ENCODE data around the gene PTPRO. TPM values are rescaled to one million over a fixed set of nuclear protein-coding genes. Genes with fewer than 3 reads are reported as not detected.

The PTPRO gene
- polyA plus RNA-seq (ENCODE audit: insufficient read length in 4 of 4): 100 to 1,000 TPM in 3 of 4 donors, 1 to 10 TPM in 1; 7.0 to 271 (median 199) TPM

DNA sequence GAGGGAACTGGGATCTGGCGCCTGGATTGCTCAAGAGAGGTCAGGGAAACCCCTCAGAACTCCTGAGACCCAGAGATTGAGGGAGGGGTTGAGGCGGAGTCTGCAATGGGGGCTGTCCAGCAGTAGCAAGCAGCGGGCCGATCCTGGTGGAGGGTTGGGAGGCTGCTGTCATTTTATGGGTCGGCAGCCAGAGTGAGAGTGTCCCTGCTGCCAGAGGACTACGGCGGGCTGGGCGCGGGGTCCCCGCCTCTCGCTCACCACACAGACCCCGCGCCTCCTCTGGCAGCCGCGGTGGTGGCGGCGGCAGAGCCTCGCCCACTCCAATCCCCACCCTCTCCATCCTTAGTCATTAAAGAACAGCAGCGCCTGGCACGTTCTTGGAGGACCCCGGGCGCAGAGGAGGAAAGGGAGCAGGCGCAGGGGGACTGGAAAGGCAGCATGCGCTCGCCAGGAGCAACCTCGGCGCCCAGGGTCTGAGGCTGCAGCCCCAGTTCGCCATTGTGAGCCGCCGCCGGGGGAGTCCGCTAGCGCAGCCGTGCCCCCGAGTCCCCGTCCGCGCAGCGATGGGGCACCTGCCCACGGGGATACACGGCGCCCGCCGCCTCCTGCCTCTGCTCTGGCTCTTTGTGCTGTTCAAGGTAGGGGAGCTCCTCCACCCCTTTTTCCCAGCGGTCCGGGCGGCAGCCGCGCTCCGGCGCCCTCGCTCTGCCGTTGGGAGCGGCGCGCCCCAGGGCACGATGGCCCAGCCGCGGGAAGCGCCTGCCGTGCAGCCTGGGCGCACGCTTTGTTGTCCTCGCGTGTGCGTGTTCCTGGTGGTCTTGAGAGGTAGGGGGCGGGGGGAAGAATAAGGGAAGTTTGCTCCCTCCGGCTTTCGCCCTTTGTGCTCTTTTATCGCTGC is at the start of gene PTPRO:
TSS of gene PTPRO (plus strand) at position 345 of the 898 bp plus-strand sequence.
- DNase-seq (ENCODE audit: low read depth in 4 of 4, low spot score in 3 of 4): peak in 2 of 4 donors; percentile 10 to 21

DNA sequence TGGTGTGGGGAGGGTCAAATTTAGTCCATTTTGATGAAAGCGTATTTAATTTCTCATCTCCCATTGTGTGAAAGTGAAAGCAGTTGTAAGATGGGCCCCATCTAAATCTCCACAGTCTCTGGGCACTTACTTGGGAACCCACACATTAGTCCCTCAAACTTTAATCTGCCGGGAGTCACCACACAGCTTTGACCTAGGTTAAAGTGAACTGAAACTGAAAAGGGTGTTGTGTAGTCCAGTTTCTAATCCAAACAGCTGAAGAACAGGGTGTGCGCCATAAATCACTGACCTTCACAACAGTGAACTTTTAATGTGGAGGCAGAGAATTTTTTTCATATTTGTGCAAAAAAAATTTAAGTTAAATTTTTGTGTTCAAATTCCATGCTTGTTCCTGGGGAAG is 48.4 kb upstream of the PTPRO start:
- no peak for DNase-seq (ENCODE audit: low read depth in 4 of 4, low spot score in 3 of 4)

DNA sequence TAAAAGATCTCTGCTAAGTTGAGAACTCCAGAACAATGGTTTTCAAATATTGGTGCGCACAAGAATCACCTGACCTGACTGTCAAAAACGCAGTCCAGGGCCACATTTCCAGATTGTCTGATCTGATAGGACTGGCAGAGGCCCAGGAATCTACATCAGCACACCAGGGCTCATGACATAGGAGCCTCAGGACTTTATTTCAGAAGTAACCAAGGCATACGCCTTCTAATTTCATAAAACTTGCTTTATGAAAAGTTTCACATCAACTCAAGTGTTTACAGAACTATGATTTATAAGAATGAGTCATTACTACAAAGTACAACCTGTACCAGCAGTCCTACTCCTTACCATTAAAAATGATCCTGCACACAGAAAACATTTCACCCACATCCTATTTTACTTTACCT is 47.7 kb upstream of the PTPRO start:
- no peak for DNase-seq (ENCODE audit: low read depth in 4 of 4, low spot score in 3 of 4)

DNA sequence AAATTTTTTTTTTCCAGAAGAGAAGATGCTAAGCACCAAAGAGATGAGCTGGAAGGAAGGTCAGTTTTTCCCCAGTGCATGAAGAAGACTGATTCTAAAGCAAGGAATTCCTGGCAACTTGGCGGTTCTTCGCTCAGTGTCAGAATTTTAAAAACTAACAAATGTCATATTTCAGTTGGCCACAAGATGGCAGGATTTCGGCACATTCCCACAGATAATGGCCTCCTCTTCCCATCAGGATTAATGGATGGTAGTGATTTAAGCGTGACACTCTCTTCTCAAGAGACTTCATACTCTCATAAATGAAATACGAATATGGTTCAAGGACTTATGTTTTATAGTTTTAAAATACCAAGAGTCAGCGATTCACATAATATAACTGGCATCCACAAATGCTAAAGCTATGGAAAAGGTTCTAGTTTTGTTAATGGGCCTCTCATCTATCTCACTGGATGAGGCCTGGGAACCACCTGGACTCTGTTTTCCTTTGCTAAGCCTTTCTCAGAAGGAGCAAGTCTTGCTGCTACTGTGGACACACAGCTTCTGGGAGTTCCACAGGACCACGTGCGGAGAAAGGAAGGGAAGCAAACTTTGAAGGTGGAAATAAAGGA is 46.1 kb upstream of the PTPRO start:
- peak in 2 of 4 donors; percentile 45 to 46 for DNase-seq (ENCODE audit: low read depth in 4 of 4, low spot score in 3 of 4)

DNA sequence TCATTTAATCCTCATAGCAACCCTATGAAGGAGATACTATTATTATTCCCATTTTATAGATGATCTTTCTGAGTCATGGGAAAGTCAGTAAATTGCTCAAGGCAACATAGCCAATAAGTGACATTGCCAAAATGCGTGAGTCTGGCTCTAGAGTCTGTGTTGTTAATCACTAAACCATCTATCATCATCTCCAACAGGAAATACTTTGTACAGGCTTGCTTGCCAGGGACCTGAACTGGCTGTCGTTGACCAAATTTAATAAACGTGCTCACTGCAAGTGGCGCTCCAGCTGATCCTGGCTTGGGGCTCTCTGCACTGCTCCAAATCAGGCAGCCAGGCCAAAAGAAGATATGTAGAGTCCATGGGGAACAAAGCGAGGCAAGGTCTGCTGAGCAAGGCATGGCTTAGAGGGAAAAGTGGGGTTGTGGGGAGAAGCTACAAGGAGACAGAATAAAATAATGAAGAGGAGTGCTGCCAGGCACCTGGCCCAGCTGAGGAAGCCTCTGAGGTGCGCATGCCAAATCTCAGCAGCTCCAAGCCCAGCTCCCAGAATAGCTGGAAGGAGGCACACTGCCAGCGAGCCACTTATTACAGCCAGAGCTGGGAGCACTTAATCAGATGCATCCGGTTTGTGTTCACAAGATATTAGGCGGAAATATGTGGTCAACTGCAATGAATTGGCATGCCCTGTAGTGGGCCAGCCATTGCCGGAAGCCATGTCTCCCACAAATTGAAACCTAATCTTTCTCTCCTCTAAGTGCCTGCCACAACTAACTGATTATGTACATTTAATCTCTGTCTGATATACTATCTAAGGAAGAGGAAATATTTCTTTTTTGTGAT is 43.3 kb upstream of the PTPRO start:
- no peak for DNase-seq (ENCODE audit: low read depth in 4 of 4, low spot score in 3 of 4)

DNA sequence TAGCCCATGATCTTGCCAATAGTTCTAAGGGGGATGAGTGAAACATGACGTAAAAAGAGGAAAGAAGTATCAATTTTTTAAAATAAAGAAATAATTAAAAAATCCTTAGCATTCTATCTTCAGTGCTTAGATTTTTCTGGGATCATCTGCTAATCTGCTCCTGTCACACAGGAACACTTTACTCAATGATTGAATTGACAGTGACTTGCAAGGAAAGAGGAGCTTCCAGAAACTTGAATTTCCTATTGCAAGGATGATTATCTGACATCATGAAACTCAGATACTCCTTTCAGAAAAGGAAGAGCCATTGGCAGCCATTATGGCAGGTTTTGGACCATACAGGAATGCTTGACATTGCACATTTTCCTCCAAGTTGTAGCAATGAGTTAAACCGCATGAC is 41.4 kb upstream of the PTPRO start:
- no peak for DNase-seq (ENCODE audit: low read depth in 4 of 4, low spot score in 3 of 4)

DNA sequence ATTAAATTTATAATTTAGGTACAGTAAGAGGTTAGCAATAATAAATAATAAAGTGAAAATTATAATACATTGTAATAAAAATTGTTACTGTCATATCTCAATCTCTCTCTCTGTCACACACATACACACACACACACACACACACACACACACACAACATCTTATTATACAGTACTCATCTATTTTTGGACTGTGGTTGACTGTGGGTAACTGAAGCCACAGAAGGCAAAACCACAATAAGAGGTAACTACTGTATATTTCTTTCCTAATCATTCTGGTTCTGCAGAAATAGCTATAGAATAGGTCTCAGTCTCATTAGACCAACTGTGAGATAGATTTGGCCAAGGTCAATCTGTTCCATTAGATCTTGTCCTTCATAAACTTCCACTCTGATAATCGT is 33.1 kb upstream of the PTPRO start:
- DNase-seq (ENCODE audit: low read depth in 4 of 4, low spot score in 3 of 4): no peak

DNA sequence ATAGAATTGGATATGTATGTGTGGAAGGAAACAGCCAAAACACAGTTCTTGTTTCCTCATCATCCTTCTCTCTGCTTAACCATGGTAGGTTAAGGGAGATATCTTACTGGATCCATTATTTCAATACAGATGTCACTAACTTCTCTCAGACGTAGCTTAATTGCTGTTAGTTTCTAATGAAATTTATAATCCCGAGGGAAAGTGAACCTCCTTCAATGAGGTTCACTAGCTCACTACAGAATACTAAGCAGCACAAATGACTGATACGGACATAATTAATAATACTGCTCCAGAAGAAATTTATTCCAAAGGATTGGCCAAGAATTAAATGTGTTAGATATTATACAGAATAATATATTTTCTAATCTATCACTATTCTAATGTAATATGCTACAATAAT is 28.6 kb upstream of the PTPRO start:
- no peak for DNase-seq (ENCODE audit: low read depth in 4 of 4, low spot score in 3 of 4)

DNA sequence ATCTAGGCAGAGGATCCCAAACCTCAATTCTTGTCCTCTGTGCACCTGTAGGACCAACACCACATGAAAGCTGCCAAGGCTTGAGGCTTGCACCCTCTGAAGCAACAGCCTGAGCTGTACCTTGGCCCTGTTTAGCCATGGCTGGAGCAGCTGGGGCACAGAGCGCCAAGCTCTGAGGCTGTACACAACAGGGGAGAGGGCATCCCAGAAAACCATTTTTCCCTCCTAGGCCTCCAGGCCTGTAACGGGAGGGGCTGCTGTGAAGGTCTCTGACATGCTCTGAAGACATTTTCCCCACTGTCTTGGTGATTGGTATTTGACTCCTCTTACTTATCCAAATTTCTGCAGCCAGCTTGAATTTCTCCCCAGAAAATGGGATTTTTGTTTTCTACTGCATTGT is 22.4 kb upstream of the PTPRO start:
- no peak for DNase-seq (ENCODE audit: low read depth in 4 of 4, low spot score in 3 of 4)

DNA sequence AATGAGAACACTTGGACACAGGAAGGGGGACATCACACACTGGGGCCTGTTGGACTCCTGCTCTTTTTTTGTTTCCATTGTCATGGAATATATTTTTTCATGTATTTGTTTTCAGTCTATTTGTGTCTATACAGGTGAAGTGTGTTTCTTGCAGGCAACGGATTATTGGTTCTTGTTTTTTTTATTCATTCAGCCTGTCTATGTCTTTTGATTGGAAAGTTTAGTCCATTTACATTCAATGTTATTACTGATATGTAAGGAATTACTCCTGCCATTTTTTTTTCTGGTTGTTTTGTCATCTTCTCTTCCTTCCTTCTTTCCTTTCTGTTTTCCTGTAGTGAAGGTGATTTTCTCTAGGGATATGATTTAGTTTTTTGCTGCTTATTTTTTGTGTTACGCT is 18.0 kb upstream of the PTPRO start:
- DNase-seq (ENCODE audit: low read depth in 4 of 4, low spot score in 3 of 4): no peak

DNA sequence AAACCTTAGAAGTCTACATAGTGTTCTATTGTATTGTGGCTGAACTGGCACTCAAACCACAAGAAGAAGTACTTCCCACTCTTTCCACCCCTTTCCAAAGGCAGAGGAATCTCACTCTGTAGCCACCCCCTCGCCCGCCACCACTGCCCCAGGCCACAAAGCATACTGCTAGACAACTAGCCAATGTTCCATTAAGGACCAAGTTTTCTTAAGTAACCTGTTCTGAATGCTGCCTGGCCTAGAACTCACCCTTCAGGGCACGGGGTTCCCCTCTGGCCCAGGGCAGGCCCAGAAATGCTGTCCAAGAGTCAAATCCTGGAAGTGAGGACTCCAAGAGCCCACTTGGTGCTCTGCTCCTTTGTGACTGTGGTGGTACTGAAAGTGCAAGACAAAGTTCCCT is 15.7 kb upstream of the PTPRO start:
- no peak for DNase-seq (ENCODE audit: low read depth in 4 of 4, low spot score in 3 of 4)

DNA sequence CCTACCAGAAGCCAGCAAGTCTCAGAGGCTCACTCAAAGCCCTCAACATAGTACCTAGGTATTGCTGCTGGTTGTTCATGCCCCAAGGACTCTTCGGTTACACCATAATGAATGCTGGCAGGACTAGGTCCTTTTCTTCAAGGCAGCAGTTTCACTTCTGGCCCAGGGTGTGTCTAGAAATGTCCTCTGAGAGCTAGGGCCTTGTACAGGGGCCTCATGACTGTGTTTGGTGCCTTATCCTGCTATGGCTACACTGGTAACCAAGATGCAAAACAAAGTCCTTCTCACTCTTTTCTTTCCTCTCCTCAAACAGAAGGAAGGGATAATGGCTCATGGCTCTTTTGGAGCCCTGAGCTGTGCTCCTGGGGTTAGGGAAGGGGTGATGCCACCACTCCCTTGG is 15.2 kb upstream of the PTPRO start:
- no peak for DNase-seq (ENCODE audit: low read depth in 4 of 4, low spot score in 3 of 4)

DNA sequence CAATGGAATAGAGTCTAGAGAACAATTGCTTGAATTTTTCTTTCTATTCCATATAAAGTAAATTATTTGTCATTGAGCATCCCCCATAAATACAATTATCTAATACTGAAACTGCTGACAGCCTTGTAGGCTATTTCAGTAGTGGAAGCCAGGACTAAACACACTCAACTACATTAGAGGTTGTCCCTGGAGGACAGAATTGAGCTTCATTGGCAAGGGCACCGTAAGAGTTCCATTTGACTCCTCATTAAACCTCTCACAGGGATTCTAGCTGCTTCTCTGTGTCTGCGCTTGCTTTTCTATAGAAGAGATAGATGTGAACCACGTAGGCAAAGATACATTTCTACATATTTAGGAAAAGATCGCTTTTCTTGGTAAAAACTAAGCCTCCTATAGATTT is 3.5 kb upstream of the PTPRO start:
- no peak for DNase-seq (ENCODE audit: low read depth in 4 of 4, low spot score in 3 of 4)

DNA sequence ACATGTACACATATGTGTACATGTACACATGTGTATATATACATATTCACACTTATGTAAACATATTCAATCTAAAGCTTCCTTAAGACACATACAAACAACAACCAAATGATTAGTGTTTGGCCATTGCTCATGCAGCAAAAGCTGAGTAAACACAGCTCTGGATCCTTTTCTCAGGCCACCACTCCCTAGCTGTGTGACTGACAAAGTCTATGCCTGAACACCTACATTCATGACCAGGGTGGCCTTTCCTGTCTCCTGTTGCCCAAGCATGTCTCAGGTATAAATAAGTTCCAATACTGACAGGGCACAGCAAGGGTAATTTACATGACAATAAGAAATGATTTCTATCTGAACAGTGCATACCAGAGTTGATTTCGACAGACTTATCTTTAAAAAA is 1.4 kb upstream of the PTPRO start:
- no peak for DNase-seq (ENCODE audit: low read depth in 4 of 4, low spot score in 3 of 4)

DNA sequence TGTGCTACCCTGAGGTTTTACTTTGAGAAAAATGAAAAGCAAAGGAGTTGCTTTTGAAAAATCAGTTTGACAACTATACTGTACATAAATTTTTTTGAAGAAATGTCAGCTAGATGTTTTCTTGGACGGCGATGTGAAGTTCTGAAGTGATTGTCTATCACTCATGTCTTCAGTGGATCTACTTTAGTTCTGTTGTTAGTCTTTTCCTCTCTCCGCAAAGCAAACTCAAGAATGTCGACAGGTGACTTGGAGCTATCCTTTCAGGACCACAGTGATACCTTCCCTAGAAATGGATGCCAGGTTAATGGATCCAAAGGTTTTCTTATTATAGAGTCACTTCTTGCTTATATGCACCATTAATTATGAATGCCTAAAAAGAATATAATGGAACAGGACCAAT is 1.2 kb downstream of the PTPRO start:
- peak in 1 of 4 donors; percentile 10 for DNase-seq (ENCODE audit: low read depth in 4 of 4, low spot score in 3 of 4)

DNA sequence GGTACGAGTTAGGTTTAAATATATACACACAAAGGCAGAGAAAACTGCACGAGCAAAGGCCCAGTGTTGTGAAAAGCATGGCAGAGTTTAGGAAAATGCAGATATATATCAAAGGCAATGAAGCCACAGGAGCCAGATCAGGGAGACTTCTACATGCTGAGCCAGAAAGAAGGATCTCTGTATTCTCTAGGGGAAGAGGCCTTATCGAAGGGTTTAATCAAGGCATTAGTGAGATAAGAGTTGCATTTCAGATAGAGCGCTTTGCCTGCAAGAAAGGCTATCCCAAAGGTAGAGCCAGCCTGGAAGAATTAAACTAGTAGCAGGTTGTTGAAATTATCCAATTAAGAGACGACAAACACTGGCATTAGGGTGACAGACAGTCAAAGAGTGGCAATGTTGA is 7.6 kb downstream of the PTPRO start:
- DNase-seq (ENCODE audit: low read depth in 4 of 4, low spot score in 3 of 4): no peak

DNA sequence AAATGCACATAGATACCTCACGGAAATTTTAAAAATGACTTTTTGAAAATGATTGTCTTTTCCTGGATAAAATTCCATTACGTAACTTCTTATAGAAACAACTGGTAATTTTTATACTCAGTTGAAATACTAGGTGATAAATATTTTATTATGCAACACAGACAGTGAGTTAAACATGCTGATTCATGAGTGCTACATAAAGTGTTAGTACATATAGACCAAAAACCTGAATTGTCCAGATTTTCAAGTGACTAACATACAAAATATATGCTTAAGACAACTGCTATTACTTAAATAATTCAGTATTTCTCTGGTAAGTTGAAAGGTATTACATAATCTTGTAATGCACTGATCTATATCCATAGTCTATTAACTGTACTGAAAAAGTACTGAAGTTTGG is 11.9 kb downstream of the PTPRO start:
- DNase-seq (ENCODE audit: low read depth in 4 of 4, low spot score in 3 of 4): no peak

DNA sequence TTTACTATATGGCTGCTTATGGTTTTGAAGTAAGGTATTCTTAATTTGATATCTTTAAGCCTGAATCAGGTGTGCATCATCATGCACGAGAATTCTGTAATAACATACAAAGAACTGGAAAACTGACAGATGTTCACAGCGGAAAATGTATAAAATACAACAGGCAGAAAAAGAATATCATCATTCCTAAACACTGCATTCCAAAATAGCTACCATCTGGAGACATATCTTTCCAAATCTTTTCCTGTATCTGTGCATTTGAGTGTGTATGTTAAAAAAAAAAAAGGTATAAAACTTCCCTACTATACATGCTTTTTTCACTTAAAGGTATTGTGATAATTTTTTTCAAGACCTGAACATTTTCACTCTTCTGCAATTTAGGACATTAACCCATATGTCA is 13.7 kb downstream of the PTPRO start:
- DNase-seq (ENCODE audit: low read depth in 4 of 4, low spot score in 3 of 4): no peak

DNA sequence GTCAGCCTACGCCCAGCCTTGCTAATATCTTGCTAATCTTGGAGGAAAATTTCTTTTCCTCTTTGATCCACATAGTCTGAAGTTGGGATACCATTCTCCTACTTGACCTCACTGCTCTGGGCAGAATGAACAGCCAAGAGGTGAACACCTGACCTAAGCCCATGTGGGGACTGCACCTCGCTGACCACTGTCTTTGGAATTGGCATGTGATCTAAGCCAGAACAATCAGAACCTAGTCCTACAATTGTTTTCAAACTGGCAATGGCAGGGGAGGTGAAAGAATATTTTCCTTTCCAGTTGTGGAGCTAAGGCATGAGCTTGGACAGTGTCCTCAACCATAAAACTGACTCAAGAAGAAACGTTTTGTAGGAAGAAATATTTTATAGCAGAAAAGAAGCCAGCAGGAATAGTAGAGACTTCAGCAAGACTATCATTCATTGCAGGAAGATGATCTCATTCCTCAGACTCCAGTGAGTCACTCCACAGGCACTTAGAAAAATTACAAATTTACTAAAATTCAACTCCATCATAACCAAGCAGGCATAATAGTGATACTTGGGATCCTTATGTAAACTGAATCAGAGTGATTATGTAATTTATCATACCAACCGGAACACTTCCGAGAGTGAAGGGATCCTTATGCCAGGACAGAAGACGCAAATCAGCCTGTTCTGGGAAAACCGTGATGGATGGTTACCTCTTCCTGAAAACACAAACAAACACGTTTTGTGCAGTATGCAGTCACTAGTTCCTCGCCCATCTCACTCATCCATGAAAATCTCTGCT is 14.7 kb downstream of the PTPRO start:
- no peak for DNase-seq (ENCODE audit: low read depth in 4 of 4, low spot score in 3 of 4)

DNA sequence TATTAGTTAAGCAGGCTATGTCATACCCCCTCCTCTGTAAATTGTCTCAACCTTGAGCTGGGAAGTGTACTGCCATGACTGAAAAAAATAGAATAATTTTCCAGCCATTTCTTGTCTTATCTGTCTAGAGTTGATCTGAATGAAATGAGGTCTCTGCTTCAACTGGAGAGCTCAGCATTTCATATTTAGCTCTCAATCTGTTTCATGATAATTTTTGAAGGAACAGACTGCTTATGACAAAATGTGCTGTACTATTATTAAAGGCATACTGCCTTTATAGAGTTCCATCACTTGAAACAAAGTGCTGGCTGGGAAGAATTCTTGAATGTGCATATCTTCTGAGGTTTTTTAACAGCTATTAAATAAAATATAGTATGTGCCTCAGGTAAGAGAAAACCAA is 19.1 kb downstream of the PTPRO start:
- no peak for DNase-seq (ENCODE audit: low read depth in 4 of 4, low spot score in 3 of 4)

DNA sequence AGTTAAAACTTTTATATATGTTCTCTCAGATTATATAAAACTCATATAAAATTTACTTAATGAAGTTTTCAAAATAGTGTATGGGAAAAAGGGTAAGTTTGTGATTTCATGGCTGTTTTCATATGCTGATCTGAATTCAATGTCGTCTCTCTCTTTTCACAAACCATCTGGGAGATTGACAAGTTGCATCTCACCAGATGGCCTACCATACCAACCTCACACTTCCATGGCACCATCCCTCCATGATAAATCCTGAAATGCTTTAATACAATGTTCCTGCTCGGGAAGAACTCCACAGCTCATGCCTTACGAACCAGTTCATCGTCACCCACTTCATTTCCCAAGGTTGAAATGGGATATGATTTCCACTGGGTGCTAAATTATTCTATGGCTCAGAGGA is 22.3 kb downstream of the PTPRO start:
- DNase-seq (ENCODE audit: low read depth in 4 of 4, low spot score in 3 of 4): no peak
